DMS53 treated with DMSO at 0.1 percent for 48 hours (cell line): ENCODE data around the gene PDIA2.
"Not testable (repeated sequence)": the region's sequence is repeated elsewhere in the genome, so short reads cannot be mapped to it uniquely, and the experiment has no call there.

Experiments
- DNase-seq: peaks from one replicate; lab custom pipeline; 2025; ENCODE audit not compliant: unreplicated experiment; lab: John Stamatoyannopoulos, UW

PDIA2 gene

GRCh38 chr16:263182-263774 is 19.7 kb upstream of the PDIA2 start:
- no peak for DNase-seq

GRCh38 chr16:263944-264343 is 19.0 kb upstream of the PDIA2 start:
- no peak for DNase-seq

- no peak for DNase-seq
Observed at GRCh38 chr16:264440-264951, 18.5 kb upstream of the PDIA2 start.

- no peak for DNase-seq
Observed at GRCh38 chr16:265002-265529, 17.9 kb upstream of the PDIA2 start.

- DNase-seq, result no peak
Observed at GRCh38 chr16:265711-266110, 17.3 kb upstream of the PDIA2 start.

- DNase-seq, result no peak
Observed at GRCh38 chr16:266258-267164, 16.5 kb upstream of the PDIA2 start.

GRCh38 chr16:267562-267961 is 15.4 kb upstream of the PDIA2 start:
- not testable (repeated sequence) for DNase-seq

GRCh38 chr16:268141-269053 is 14.6 kb upstream of the PDIA2 start:
- DNase-seq, result no peak

GRCh38 chr16:269061-269796 is 13.7 kb upstream of the PDIA2 start:
- DNase-seq, result no peak

- no peak for DNase-seq
Observed at GRCh38 chr16:270381-271255, 12.3 kb upstream of the PDIA2 start.

- DNase-seq, result no peak
Observed at GRCh38 chr16:272633-273546, 10.1 kb upstream of the PDIA2 start.

GRCh38 chr16:273547-274421 is 9.2 kb upstream of the PDIA2 start:
- DNase-seq, result no peak

- no peak for DNase-seq
Observed at GRCh38 chr16:275041-275641, 7.8 kb upstream of the PDIA2 start.

- DNase-seq, result no peak
Observed at GRCh38 chr16:275786-276232, 7.2 kb upstream of the PDIA2 start, which contains the start of gene RGS11. RGS11 (minus strand) TSS chr16:275944; CDS start chr16:275911, 33 bp downstream.

GRCh38 chr16:276426-277077 is 6.4 kb upstream of the PDIA2 start:
- no peak for DNase-seq

GRCh38 chr16:278863-279366 is 4.0 kb upstream of the PDIA2 start:
- DNase-seq, result peak; percentile 46
